SU-DHL-6 (cell line): ENCODE results near the gene VKORC1L1.
"Not testable (repeated sequence)": the region's sequence is repeated elsewhere in the genome, so short reads cannot be mapped to it uniquely, and the experiment has no call there.

ENCODE experiments used
- H2AFZ ChIP-seq: fragments of 200-600 bp; sonication (generic); 2 replicates; pipeline ENCODE4 v1.6.1; 2014; ENCODE audit warnings: low read depth, mild to moderate bottlenecking, moderate library complexity, mixed read lengths, antibody characterized with exemption, low read length; ENCODE audit not compliant: severe bottlenecking
- H3F3A ChIP-seq: fragments of 200-600 bp; shearing (Covaris generic); 2 replicates; pipeline ENCODE4 v1.6.0; 2016; ENCODE audit warnings: antibody characterized with exemption, mild to moderate bottlenecking; ENCODE audit not compliant: insufficient read depth
- H3K27ac ChIP-seq: fragments of 200-600 bp; sonication (generic); 2 replicates; pipeline ENCODE4 v1.5.1; 2016; ENCODE audit warnings: low read depth, mild to moderate bottlenecking, low read length, moderate library complexity, mixed read lengths
- H3K27me3 ChIP-seq: fragments of 200-600 bp; sonication (generic), shearing (Covaris generic); 2 replicates; pipeline ENCODE4 v1.6.0; 2014; ENCODE audit warnings: mild to moderate bottlenecking, low read length
- H3K36me3 ChIP-seq: fragments of 200-600 bp; sonication (generic); 2 replicates; pipeline ENCODE4 v1.6.1; 2014; ENCODE audit warnings: mild to moderate bottlenecking, low read length, mixed read lengths
- H3K4me2 ChIP-seq: fragments of 300-600, 200-600 bp; shearing (Covaris generic), sonication (generic); 2 replicates; pipeline ENCODE4 v1.6.0; 2014; ENCODE audit warnings: low read length, low read depth, mild to moderate bottlenecking; ENCODE audit not compliant: poor library complexity, severe bottlenecking
- H3K4me3 ChIP-seq: fragments of 200-600 bp; sonication (generic); 2 replicates; pipeline ENCODE4 v1.5.1; 2014; ENCODE audit warnings: antibody characterized with exemption, low read length, mild to moderate bottlenecking, mixed read lengths; ENCODE audit not compliant: insufficient read depth, poor library complexity, severe bottlenecking
- H3K79me2 ChIP-seq: fragments of 200-600 bp; sonication (generic); 2 replicates; pipeline ENCODE4 v1.6.1; 2014; ENCODE audit warnings: mild to moderate bottlenecking, low read length, moderate library complexity; ENCODE audit not compliant: insufficient read depth
- H3K9ac ChIP-seq: fragments of 200-600 bp; sonication (generic); 2 replicates; pipeline ENCODE4 v1.7.0; 2014; ENCODE audit warnings: mild to moderate bottlenecking, low read length
- H3K9me2 ChIP-seq: fragments of 200-600 bp; sonication (generic); replicated peaks from 2 replicates; pipeline ENCODE4 v1.6.1; 2014; ENCODE audit warnings: low read length; ENCODE audit not compliant: insufficient read depth
- H3K9me3 ChIP-seq: fragments of 200-600 bp; sonication (generic); 2 replicates; pipeline ENCODE4 v1.6.1; 2014; ENCODE audit warnings: low read length, mixed read lengths; ENCODE audit not compliant: insufficient read depth
- H4K20me1 ChIP-seq: fragments of 200-600 bp; sonication (generic); 2 replicates; pipeline ENCODE4 v1.6.1; 2014; ENCODE audit warnings: low read depth, mild to moderate bottlenecking, antibody characterized with exemption, low read length, moderate library complexity, mixed read lengths
- EZH2phosphoT487 ChIP-seq: fragments of 200-600 bp; sonication (generic), shearing (Covaris generic); conservative IDR thresholded peaks from 2 replicates; pipeline ENCODE4 v1.6.1; 2018; ENCODE audit warnings: mild to moderate bottlenecking, antibody characterized with exemption, low read length, moderate library complexity, mixed read lengths
- TF ChIP-seq, protein P1 (sequence below): fragments of 200-600 bp; sonication (generic); IDR thresholded peaks from one replicate; pipeline ENCODE4 v1.5.1; 2017; ENCODE audit warnings: antibody characterized with exemption, mild to moderate bottlenecking, low read length, moderate library complexity; ENCODE audit not compliant: insufficient read depth, poor library complexity, severe bottlenecking

Gene VKORC1L1

DNA sequence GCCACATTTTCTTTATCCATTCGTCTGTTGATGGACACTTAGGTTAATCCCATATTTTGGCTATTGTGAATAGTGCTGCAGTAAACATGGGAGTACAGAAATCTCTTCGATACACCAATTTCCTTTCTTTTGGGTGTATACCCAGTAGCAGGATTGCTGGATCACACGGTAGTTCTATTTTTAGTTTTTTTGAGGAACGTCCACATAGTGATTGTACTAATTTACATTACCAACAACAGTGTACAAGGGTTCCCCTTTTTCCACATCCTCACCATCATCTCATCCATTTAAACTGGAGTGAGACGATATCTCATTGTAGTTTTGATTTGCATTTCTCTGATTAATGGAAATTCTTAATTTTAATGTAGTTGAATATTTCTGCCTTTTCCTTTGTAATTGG, 19.3 kb downstream of the VKORC1L1 start:
- Histone ChIP-seq H3K27ac (no peak overlapping the region), H3K9ac (no peak overlapping the region), H3K27me3 (no peaks in the 10 kb centered on the region), H4K20me1 (peaks cover 4% of the 10 kb centered on the region), H3K79me2 (peaks cover 63% of the 10 kb centered on the region), H3K4me2 (no peak overlapping the region), H3F3A (no peaks in the 10 kb centered on the region; the same call in 1 of the 2 replicates), H2AFZ (no peak overlapping the region), H3K36me3 (peaks cover 18% of the 10 kb centered on the region; the same call in 1 of the 2 replicates), H3K9me3 (no peaks in the 10 kb centered on the region), H3K9me2 (no peaks in the 10 kb centered on the region), H3K4me3 (no peak overlapping the region)
- TF ChIP-seq EZH2phosphoT487, result no peak
- TF ChIP-seq, protein P1, sequence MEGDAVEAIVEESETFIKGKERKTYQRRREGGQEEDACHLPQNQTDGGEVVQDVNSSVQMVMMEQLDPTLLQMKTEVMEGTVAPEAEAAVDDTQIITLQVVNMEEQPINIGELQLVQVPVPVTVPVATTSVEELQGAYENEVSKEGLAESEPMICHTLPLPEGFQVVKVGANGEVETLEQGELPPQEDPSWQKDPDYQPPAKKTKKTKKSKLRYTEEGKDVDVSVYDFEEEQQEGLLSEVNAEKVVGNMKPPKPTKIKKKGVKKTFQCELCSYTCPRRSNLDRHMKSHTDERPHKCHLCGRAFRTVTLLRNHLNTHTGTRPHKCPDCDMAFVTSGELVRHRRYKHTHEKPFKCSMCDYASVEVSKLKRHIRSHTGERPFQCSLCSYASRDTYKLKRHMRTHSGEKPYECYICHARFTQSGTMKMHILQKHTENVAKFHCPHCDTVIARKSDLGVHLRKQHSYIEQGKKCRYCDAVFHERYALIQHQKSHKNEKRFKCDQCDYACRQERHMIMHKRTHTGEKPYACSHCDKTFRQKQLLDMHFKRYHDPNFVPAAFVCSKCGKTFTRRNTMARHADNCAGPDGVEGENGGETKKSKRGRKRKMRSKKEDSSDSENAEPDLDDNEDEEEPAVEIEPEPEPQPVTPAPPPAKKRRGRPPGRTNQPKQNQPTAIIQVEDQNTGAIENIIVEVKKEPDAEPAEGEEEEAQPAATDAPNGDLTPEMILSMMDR, result no peak

DNA sequence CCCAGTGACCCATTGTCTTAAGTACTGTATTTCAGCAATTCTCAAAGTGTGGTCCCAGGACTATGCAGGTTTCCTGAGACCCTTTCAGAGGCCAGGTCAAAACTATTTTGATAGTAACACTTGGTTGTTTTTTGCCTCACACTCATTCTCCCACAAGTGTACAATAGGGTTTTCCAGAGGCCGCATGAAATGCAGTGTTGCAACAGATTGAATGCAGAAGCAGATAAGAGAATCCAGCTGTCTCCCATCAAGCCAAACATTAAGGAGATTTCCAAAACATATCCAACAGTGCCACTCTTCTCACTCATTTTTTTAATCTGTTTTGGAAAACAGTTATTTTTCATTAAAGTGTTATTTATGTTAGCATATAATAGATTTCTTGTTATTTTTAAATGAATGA, 20.0 kb downstream of the VKORC1L1 start:
- H4K20me1 ChIP-seq, result peaks cover 4% of the 10 kb centered on the region
- H3K27me3 ChIP-seq, result no peaks in the 10 kb centered on the region
- H3K36me3 ChIP-seq, result peaks cover 18% of the 10 kb centered on the region; the same call in 1 of the 2 replicates
- H3K9me2 ChIP-seq, result no peaks in the 10 kb centered on the region
- TF ChIP-seq, protein P1, result no peak
- TF ChIP-seq EZH2phosphoT487, result no peak
- H3K9ac ChIP-seq, result no peak overlapping the region
- no peak overlapping the region for H2AFZ ChIP-seq
- no peak overlapping the region for H3K27ac ChIP-seq
- H3K9me3 ChIP-seq, result no peaks in the 10 kb centered on the region
- H3K4me3 ChIP-seq, result no peak overlapping the region
- peaks cover 61% of the 10 kb centered on the region for H3K79me2 ChIP-seq
- no peaks in the 10 kb centered on the region; the same call in 1 of the 2 replicates for H3F3A ChIP-seq
- no peak overlapping the region for H3K4me2 ChIP-seq

DNA sequence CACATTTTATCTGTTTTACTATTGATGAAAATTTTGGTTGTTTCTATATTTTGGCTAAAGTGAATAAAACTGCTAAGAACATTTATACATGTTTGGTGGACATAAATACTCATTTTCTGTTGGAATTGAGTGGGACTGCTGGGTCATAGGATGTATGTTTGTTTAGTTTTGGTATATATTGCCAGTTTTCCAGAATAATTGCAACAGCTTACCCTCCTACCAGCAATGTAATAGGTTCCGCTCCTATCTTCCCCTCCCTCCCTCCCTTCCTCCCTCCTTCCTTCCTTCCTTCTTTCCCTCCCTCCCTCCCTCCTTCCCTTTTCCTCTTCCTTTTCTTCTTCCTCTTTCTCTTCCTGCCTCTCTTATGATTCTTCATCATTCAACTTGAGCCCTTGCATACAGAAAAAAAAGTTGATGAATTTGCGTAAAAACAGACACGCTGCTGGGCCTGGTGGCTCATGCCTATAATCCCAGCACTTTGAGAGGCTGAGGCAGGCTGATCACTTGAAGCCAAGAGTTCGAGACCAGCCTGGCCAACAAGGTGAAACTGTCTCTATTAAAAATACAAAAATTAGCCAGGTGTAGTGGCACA, 23.5 kb downstream of the VKORC1L1 start:
- peaks cover 4% of the 10 kb centered on the region for H4K20me1 ChIP-seq
- no peak overlapping the region for H2AFZ ChIP-seq
- H3K36me3 ChIP-seq, result peaks cover 16% of the 10 kb centered on the region; the same call in 1 of the 2 replicates
- TF ChIP-seq, protein P1, result no peak
- no peak for TF ChIP-seq EZH2phosphoT487
- no peak overlapping the region for H3K4me3 ChIP-seq
- H3K9me2 ChIP-seq, result no peaks in the 10 kb centered on the region
- H3K27ac ChIP-seq, result no peak overlapping the region
- no peaks in the 10 kb centered on the region for H3K27me3 ChIP-seq
- H3K9me3 ChIP-seq, result no peaks in the 10 kb centered on the region
- H3F3A ChIP-seq, result no peaks in the 10 kb centered on the region; the same call in 1 of the 2 replicates
- no peak overlapping the region for H3K9ac ChIP-seq
- peaks cover 53% of the 10 kb centered on the region for H3K79me2 ChIP-seq
- no peak overlapping the region for H3K4me2 ChIP-seq

DNA sequence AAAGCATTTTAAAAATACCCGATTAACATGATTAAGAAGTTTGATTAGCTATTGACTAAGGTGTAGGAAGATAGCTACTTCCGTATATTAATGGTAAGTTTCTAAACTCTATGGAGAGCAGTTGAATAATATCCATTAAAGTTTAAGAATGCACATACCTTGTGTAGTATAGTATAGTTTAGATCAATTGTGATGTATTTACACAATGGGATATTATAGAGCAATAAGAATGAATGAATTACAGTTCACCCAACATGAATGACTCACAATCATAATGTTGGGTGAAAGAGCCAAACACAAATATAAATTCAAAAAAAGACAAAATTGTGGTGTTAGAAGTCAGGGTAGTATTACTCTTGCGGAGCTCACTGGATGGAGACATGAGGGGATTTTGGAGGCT, 24.4 kb downstream of the VKORC1L1 start:
- not testable (repeated sequence) for H3K4me2 ChIP-seq, H3F3A ChIP-seq, H3K36me3 ChIP-seq, H4K20me1 ChIP-seq, H3K27me3 ChIP-seq, H3K27ac ChIP-seq, H3K9ac ChIP-seq, H3K4me3 ChIP-seq, H2AFZ ChIP-seq, H3K9me2 ChIP-seq, H3K9me3 ChIP-seq
- peaks cover 44% of the 10 kb centered on the region for H3K79me2 ChIP-seq

DNA sequence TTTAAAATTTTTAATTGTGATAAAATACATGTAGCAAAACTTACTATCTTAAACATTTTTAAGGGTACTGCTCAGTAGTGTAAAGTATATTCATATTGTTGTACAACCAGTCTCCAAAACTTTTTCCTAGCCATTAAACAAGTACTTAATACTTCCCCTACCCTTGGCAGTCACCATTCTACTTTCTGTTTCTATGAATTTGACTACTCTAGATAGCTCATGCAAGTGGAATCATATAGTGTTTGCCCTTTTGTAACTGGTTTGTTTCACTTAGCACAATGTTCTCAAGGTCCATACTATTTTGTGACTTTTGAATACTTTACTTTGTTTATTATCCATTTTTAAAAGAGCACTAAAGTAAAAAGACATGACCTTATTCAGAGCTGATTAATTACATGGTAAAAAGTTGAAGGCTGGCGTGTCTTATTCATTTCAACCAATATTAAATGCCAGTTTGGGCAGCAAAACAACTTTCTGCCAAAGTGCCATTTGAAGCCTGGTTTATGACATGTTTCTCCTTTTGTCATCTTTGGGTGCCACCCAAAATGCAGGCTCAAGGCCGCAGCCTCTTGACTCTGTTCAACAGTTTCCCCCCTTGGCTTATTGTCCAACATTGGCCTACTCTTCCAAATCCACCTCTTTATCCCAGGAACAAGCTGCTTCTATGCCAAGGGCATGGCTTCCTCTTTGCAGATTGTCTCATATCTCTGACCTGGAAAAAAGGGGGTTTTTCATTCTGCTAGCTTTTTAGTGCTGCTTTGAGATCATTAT, 26.0 kb downstream of the VKORC1L1 start:
- not testable (repeated sequence) for H3K36me3 ChIP-seq, H3K9ac ChIP-seq, H3K27me3 ChIP-seq, H3K9me3 ChIP-seq, H3K4me2 ChIP-seq, H4K20me1 ChIP-seq, H3F3A ChIP-seq, H3K4me3 ChIP-seq, H2AFZ ChIP-seq, H3K9me2 ChIP-seq, H3K27ac ChIP-seq
- peaks cover 34% of the 10 kb centered on the region for H3K79me2 ChIP-seq
